NT2/D1 (cell line): ENCODE data around the gene VPREB1.

Experiments used
- SUZ12 ChIP-seq: IDR thresholded peaks from 2 replicates; pipeline ENCODE4 v1.6.1; 2011; ENCODE audit not compliant: insufficient read length, insufficient read depth; ENCODE audit errors: extremely low read depth
- ZNF274 ChIP-seq: IDR thresholded peaks from 2 replicates; pipeline ENCODE4 v1.6.1; 2011; ENCODE audit warnings: mild to moderate bottlenecking, low read depth, low read length

GRCh38 chr22:22215659-22216449, 28.7 kb upstream of the VPREB1 start:
- no peak for TF ChIP-seq ZNF274
- no peak for TF ChIP-seq SUZ12
